Activated T-cell treated with anti-CD3 and anti-CD28 coated beads, Interleukin-2, amount 50 U/mL, for 24 hours (primary cell): Measurements from ENCODE around the gene KLHL12.
A peak's percentile ranks its signal among the peaks of the same experiment; 100 is the strongest.
"Not testable (repeated sequence)": the region's sequence is repeated elsewhere in the genome, so short reads cannot be mapped to it uniquely, and the experiment has no call there.

Experiments used
- DNase-seq: peaks from one replicate; pipeline ENCODE4 v3.0.0-alpha.2; 2020
- H3K27ac Mint-ChIP-seq: 2 replicates; pipeline ENCODE4 v1.8.0; 2020; ENCODE audit warnings: mild to moderate bottlenecking, mixed read lengths
- H3K27me3 Mint-ChIP-seq: 2 replicates; pipeline ENCODE4 v1.8.0; 2020; ENCODE audit warnings: mixed read lengths
- H3K36me3 Mint-ChIP-seq: 2 replicates; pipeline ENCODE4 v1.8.0; 2020; ENCODE audit warnings: low read depth, mixed read lengths
- H3K4me1 Mint-ChIP-seq: 2 replicates; pipeline ENCODE4 v1.8.0; 2020; ENCODE audit warnings: low read depth, mixed read lengths
- H3K4me3 Mint-ChIP-seq: 2 replicates; pipeline ENCODE4 v1.8.0; 2020; ENCODE audit warnings: mild to moderate bottlenecking, moderate library complexity, mixed read lengths
- H3K9me3 Mint-ChIP-seq: 2 replicates; pipeline ENCODE4 v1.8.0; 2020; ENCODE audit warnings: mixed read lengths

The KLHL12 gene

DNA sequence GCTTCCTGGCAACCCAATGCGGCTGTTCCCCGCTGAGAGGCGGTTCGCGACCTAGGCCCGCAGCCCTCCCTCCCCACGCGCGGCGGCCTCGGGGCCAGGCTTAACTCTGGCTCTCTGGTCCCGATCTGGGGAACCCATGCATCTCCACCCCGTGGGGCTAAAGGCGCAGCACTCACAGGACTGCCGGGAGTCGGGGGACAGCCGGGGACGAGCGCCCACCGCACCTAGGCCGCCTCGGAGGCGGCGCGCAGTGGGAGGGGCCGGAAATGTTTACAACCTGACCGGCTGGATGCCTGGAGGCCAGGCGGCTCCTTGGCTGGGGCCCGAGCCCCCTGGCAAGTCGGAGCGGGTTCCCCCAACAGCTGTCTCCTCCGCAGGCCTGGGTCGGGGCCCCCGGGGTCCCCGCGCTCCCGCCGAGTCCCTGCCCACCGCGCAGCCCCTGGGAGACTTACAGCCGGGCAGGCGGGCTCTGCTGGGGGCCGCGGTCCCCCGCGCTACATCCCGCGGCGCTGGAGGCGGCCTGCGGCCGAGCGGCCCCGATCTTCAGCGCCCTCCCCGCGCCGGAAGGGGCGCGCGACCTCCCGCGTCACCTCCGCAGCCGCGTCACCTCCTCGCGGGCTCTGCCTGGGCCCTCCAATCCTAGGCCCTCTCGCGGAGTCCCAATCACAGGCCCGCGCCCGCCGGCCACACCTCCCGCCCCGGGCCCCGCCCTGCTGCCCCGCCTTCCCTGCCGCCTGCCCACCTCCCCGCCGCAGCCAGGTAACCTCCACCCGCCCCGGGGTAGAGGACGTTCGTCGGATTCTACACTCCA lies 30.9 kb upstream of the KLHL12 start, which contains the start of gene ADIPOR1:
TSS of gene ADIPOR1 (minus strand) at position 580 of the 811 bp plus-strand sequence. CDS start 7,242 bp downstream, outside the sequence.
- Mint-ChIP-seq H3K9me3 (no peaks in the 10 kb centered on the region), H3K4me3 (peak within 1 kb of the TSS; percentile 87), H3K36me3 (peaks cover 47% of the 10 kb centered on the region), H3K27me3 (no peaks in the 10 kb centered on the region), H3K4me1 (peaks cover 52% of the 10 kb centered on the region), H3K27ac (peak within 1 kb of the TSS; percentile 89)
- peak; percentile 96 for DNase-seq

DNA sequence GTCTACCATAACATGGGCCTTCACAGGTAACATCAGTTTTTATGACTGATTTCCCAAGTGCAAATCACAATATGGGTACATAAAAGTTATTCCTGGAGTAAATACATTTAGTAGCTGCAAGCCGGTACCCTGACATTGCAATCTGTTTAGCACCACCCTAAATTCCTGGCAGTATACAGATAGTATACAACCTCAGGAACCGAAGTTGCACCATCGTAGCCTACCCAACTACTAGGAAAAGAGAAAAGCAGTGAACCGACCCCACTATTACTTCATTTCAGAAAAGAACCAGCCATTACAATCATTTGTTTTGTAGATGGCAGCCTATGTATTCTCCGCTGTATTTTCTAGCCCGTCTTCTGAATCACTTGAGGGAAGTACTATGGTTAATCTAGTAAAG lies 29.9 kb upstream of the KLHL12 start:
- Mint-ChIP-seq H3K4me3 (peak overlapping the region; percentile 87), H3K4me1 (peaks cover 60% of the 10 kb centered on the region), H3K27me3 (no peaks in the 10 kb centered on the region), H3K9me3 (no peaks in the 10 kb centered on the region), H3K27ac (peak overlapping the region; percentile 89), H3K36me3 (peaks cover 44% of the 10 kb centered on the region)
- DNase-seq: no peak

- H3K4me1 Mint-ChIP-seq: peaks cover 68% of the 10 kb centered on the region
- no peaks in the 10 kb centered on the region for H3K9me3 Mint-ChIP-seq
- no peak for DNase-seq
- no peaks in the 10 kb centered on the region for H3K27me3 Mint-ChIP-seq
- peak overlapping the region; percentile 5 for H3K27ac Mint-ChIP-seq
- H3K4me3 Mint-ChIP-seq: no peak overlapping the region
- peaks cover 61% of the 10 kb centered on the region for H3K36me3 Mint-ChIP-seq
These were observed 27.2 kb upstream of the KLHL12 start for GRCh38 chr1:202954057-202954745.

- peaks cover 69% of the 10 kb centered on the region for H3K36me3 Mint-ChIP-seq
- no peak overlapping the region for H3K4me3 Mint-ChIP-seq
- no peak for DNase-seq
- H3K27me3 Mint-ChIP-seq: no peaks in the 10 kb centered on the region
- peaks cover 62% of the 10 kb centered on the region for H3K4me1 Mint-ChIP-seq
- H3K27ac Mint-ChIP-seq: peak overlapping the region; percentile 84
- H3K9me3 Mint-ChIP-seq: no peaks in the 10 kb centered on the region
These were observed 26.4 kb upstream of the KLHL12 start for GRCh38 chr1:202953392-202953791.

GRCh38 chr1:202952818-202953217 lies 25.8 kb upstream of the KLHL12 start:
- Mint-ChIP-seq H3K36me3 (peaks cover 74% of the 10 kb centered on the region), H3K4me1 (peaks cover 61% of the 10 kb centered on the region), H3K9me3 (no peaks in the 10 kb centered on the region), H3K4me3 (no peak overlapping the region), H3K27ac (peak overlapping the region; percentile 84), H3K27me3 (no peaks in the 10 kb centered on the region)
- DNase-seq: no peak

GRCh38 chr1:202952099-202952498 lies 25.1 kb upstream of the KLHL12 start:
- Mint-ChIP-seq H3K27me3 (no peaks in the 10 kb centered on the region), H3K36me3 (peaks cover 73% of the 10 kb centered on the region), H3K27ac (peak overlapping the region; percentile 65), H3K4me3 (no peak overlapping the region), H3K4me1 (peaks cover 57% of the 10 kb centered on the region), H3K9me3 (no peaks in the 10 kb centered on the region)
- DNase-seq: no peak

DNA sequence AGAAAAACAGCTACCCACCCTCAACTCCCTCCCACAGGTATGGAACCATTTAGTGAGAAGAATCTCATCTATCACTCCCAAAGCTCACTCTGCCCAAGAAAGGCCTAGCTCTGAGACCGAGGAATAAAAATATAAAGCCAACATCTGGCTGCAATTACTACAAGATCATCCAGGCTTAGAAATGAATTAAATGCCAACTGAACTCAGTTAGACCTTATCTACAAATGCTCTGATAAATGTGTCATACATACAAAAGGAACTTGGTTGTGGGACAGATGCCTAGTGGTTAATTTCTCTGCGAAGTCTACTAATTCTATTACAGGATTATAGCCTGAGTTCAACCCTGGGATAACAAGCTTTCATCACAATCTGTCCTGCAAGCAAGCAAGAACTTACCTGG lies 24.4 kb upstream of the KLHL12 start:
- Mint-ChIP-seq H3K27me3 (no peaks in the 10 kb centered on the region), H3K27ac (peak overlapping the region; percentile 65), H3K4me3 (no peak overlapping the region), H3K36me3 (peaks cover 78% of the 10 kb centered on the region), H3K4me1 (peaks cover 50% of the 10 kb centered on the region), H3K9me3 (no peaks in the 10 kb centered on the region)
- DNase-seq: no peak

- no peak overlapping the region for H3K4me3 Mint-ChIP-seq
- no peaks in the 10 kb centered on the region for H3K4me1 Mint-ChIP-seq
- H3K36me3 Mint-ChIP-seq: peaks cover 94% of the 10 kb centered on the region
These were observed 18.4 kb upstream of the KLHL12 start for GRCh38 chr1:202945483-202945882.

DNA sequence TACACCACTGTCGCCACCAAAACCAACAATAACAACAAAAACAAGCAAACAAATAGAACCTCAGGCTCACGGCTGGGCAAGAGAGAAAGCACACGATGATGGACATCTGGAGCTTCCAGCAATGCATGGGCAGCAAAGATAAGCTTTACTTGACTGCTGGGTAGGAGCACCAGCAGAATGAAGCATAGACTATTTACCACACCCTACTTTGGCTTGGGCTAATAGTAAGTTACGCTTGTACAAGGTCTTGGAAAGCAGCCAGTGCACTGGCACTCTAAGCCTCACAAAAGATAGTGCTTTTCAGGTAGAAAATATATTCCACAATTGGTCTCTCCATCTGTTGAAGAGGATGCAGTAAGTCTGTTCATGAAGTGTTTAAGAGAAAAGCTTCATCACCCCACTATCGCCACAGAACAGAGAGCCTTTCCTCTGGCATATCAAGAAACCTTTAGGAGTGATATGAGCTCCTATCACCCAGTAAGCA lies 17.4 kb upstream of the KLHL12 start:
- H3K9me3 Mint-ChIP-seq: no peaks in the 10 kb centered on the region
- H3K27ac Mint-ChIP-seq: no peak overlapping the region

More at GRCh38 chr1:202945483-202945882, 18.4 kb upstream of the KLHL12 start:
- no peak for DNase-seq
- Mint-ChIP-seq H3K27ac (no peak overlapping the region), H3K9me3 (no peaks in the 10 kb centered on the region), H3K27me3 (no peaks in the 10 kb centered on the region)

DNA sequence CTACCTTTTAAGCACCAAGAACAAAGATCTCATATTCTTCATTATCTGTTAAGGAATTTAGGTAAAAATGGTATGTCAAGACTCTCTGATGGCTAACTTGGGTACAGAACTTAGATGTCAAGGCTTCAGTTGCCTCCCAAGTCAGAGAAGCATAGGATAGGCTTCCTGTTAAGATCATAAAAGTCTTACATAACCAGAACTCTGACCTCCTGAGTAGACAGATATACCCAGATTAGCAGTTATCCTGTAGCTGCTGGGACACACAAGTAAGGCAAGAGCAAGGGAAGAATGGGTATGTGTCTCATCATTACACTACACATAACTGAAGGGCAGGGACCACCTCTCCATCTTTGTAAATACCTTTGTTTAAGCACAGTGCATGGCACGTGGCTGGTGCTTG lies 15.4 kb upstream of the KLHL12 start:
- no peak for DNase-seq
- Mint-ChIP-seq H3K27ac (no peak overlapping the region), H3K4me1 (no peaks in the 10 kb centered on the region), H3K4me3 (no peak overlapping the region), H3K9me3 (no peaks in the 10 kb centered on the region), H3K36me3 (peaks cover 76% of the 10 kb centered on the region), H3K27me3 (no peaks in the 10 kb centered on the region)

More for the DNA sequence above, 17.4 kb upstream of the KLHL12 start:
- H3K27me3 Mint-ChIP-seq: no peaks in the 10 kb centered on the region
- DNase-seq: no peak
- H3K4me1 Mint-ChIP-seq: no peaks in the 10 kb centered on the region
- no peak overlapping the region for H3K4me3 Mint-ChIP-seq
- H3K36me3 Mint-ChIP-seq: peaks cover 91% of the 10 kb centered on the region

- Mint-ChIP-seq H3K4me3 (no peak overlapping the region), H3K27ac (peak overlapping the region; percentile 59), H3K36me3 (peaks cover 67% of the 10 kb centered on the region), H3K9me3 (no peaks in the 10 kb centered on the region), H3K27me3 (no peaks in the 10 kb centered on the region), H3K4me1 (no peaks in the 10 kb centered on the region)
- no peak for DNase-seq
These were observed 14.3 kb upstream of the KLHL12 start for GRCh38 chr1:202941372-202941771.

- DNase-seq: no peak
- Mint-ChIP-seq H3K36me3 (peaks cover 59% of the 10 kb centered on the region), H3K4me3 (no peak overlapping the region), H3K4me1 (no peaks in the 10 kb centered on the region), H3K27ac (no peak overlapping the region), H3K27me3 (no peaks in the 10 kb centered on the region), H3K9me3 (no peaks in the 10 kb centered on the region)
These were observed 13.5 kb upstream of the KLHL12 start for GRCh38 chr1:202940561-202940960.

- Mint-ChIP-seq H3K27ac (no peak overlapping the region), H3K27me3 (no peaks in the 10 kb centered on the region), H3K9me3 (no peaks in the 10 kb centered on the region), H3K4me3 (no peak overlapping the region), H3K36me3 (peaks cover 38% of the 10 kb centered on the region), H3K4me1 (peaks cover 5% of the 10 kb centered on the region)
- no peak for DNase-seq
These were observed 11.4 kb upstream of the KLHL12 start for GRCh38 chr1:202938287-202938925.

DNA sequence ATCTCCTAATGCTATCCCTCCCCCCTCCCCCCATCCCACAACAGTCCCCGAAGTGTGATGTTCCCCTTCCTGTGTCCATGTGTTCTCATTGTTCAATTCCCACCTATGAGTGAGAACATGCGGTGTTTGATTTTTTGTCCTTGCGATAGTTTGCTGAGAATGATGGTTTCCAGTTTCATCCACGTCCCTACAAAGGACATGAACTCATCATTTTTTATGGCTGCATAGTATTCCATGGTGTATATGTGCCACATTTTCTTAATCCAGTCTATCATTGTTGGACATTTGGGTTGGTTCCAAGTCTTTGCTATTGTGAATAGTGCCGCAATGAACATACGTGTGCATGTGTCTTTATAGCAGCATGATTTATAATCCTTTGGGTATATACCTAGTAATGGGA lies 9.4 kb upstream of the KLHL12 start:
- H3K27ac Mint-ChIP-seq, DNase-seq, H3K9me3 Mint-ChIP-seq, H3K4me3 Mint-ChIP-seq, H3K27me3 Mint-ChIP-seq, H3K4me1 Mint-ChIP-seq: not testable (repeated sequence)
- peaks cover 19% of the 10 kb centered on the region for H3K36me3 Mint-ChIP-seq
